DOHH2 (cell line): ENCODE data around the gene PADI1.

Experiments used
- H3F3A ChIP-seq: fragments of 200-600 bp; sonication (generic), shearing (Covaris generic); 2 replicates; pipeline ENCODE4 v1.6.0; 2016; ENCODE audit warnings: antibody characterized with exemption, mild to moderate bottlenecking; ENCODE audit not compliant: control insufficient read depth, insufficient read depth
- H3K27ac ChIP-seq: fragments of 200-600 bp; sonication (generic); 2 replicates; pipeline ENCODE4 v1.5.1; 2014; ENCODE audit warnings: low read depth, mild to moderate bottlenecking, low read length, moderate library complexity
- H3K27me3 ChIP-seq: fragments of 200-600 bp; sonication (generic); 2 replicates; pipeline ENCODE4 v1.6.1; 2014; ENCODE audit warnings: mild to moderate bottlenecking, low read length, mixed read lengths; ENCODE audit not compliant: control insufficient read depth
- H3K36me3 ChIP-seq: fragments of 200-600 bp; sonication (generic); 2 replicates; pipeline ENCODE4 v1.6.1; 2014; ENCODE audit warnings: mild to moderate bottlenecking, low read length, moderate library complexity, mixed read lengths; ENCODE audit not compliant: control insufficient read depth
- H3K4me1 ChIP-seq: fragments of 200-600 bp; sonication (generic); 2 replicates; pipeline ENCODE4 v1.6.1; 2014; ENCODE audit warnings: mild to moderate bottlenecking, low read length, mixed read lengths; ENCODE audit not compliant: control insufficient read depth
- H3K4me2 ChIP-seq: fragments of 200-600 bp; sonication (generic); 2 replicates; pipeline ENCODE4 v1.6.0; 2014; ENCODE audit warnings: mild to moderate bottlenecking, low read length, moderate library complexity
- H3K4me3 ChIP-seq: fragments of 200-600 bp; sonication (generic); 2 replicates; pipeline ENCODE4 v1.5.1; 2014; ENCODE audit warnings: mild to moderate bottlenecking, low read length, mixed read lengths
- H3K79me2 ChIP-seq: fragments of 200-600 bp; sonication (generic); 2 replicates; pipeline ENCODE4 v1.6.1; 2014; ENCODE audit warnings: mild to moderate bottlenecking, low read length, mixed read lengths; ENCODE audit not compliant: control insufficient read depth
- H3K9me2 ChIP-seq: fragments of 200-600 bp; sonication (generic); replicated peaks from 2 replicates; pipeline ENCODE4 v1.6.1; 2014; ENCODE audit warnings: mild to moderate bottlenecking, low read length, mixed read lengths; ENCODE audit not compliant: control insufficient read depth
- H3K9me3 ChIP-seq: fragments of 200-600 bp; sonication (generic); 2 replicates; pipeline ENCODE4 v1.6.1; 2014; ENCODE audit warnings: antibody characterized with exemption, low read length, mixed read lengths; ENCODE audit not compliant: control insufficient read depth, insufficient read depth
- H4K20me1 ChIP-seq: fragments of 200-600 bp; sonication (generic); 2 replicates; pipeline ENCODE4 v1.6.0; 2014; ENCODE audit warnings: low read depth, mild to moderate bottlenecking, antibody characterized with exemption, low read length, moderate library complexity; ENCODE audit not compliant: control insufficient read depth, insufficient read depth
- EZH2phosphoT487 ChIP-seq: fragments of 200-600 bp; sonication (generic); IDR thresholded peaks from 2 replicates; pipeline ENCODE4 v1.6.1; 2017; ENCODE audit warnings: borderline replicate concordance, mild to moderate bottlenecking, antibody characterized with exemption, low read length, moderate library complexity, mixed read lengths
- TF ChIP-seq, protein P1 (sequence below): fragments of 200-600 bp; sonication (generic); IDR thresholded peaks from one replicate; pipeline ENCODE4 v1.5.1; 2014; ENCODE audit warnings: antibody characterized with exemption, mild to moderate bottlenecking, low read depth, low read length; ENCODE audit not compliant: poor library complexity, severe bottlenecking

Gene PADI1

DNA sequence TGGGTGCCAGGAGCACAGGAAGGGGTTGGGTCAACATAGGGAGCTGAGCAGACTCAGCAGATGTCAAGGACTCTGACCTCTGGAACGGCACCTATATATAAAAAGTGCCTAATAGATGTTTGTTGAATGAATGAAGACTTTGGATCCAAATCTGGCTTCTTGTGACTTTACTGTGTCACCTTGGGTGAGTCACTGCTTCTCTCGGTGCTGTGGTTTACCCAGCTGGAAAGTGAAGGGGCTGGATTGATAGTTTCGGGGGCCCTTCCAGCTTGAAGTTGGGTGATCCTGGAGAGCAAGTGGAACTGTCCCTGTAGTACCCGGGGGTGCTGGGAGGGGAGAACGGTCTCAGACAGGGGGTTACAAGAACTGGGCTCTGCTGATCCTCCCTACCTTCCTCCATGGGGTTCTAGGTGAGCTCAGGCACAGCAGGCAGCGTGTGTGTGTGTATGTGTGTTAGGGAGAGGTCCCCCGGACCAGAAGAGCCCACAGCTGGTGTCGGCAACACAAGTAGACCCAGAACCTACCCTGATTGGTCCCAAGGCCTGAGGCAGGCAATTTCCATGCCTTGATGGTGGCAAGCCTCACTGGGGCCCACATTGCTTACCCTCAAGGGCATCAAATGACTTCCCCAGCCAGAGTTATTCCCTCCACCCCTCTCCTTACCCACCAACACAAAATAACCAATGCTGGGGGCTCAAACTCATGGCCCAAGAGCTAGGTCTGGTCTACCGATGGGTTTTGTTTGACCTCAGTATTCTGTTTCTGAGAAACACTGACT is 5.5 kb upstream of the PADI1 start:
- Histone ChIP-seq H3K27me3 (peaks cover 41% of the 10 kb centered on the region), H3K36me3 (no peaks in the 10 kb centered on the region), H3F3A (no peaks in the 10 kb centered on the region), H3K27ac (no peak overlapping the region), H3K9me3 (no peaks in the 10 kb centered on the region), H3K4me1 (no peaks in the 10 kb centered on the region), H3K4me3 (no peak overlapping the region), H3K4me2 (no peak overlapping the region), H3K79me2 (no peaks in the 10 kb centered on the region), H3K9me2 (no peaks in the 10 kb centered on the region), H4K20me1 (no peaks in the 10 kb centered on the region)
- TF ChIP-seq EZH2phosphoT487 = no peak
- TF ChIP-seq, protein P1, sequence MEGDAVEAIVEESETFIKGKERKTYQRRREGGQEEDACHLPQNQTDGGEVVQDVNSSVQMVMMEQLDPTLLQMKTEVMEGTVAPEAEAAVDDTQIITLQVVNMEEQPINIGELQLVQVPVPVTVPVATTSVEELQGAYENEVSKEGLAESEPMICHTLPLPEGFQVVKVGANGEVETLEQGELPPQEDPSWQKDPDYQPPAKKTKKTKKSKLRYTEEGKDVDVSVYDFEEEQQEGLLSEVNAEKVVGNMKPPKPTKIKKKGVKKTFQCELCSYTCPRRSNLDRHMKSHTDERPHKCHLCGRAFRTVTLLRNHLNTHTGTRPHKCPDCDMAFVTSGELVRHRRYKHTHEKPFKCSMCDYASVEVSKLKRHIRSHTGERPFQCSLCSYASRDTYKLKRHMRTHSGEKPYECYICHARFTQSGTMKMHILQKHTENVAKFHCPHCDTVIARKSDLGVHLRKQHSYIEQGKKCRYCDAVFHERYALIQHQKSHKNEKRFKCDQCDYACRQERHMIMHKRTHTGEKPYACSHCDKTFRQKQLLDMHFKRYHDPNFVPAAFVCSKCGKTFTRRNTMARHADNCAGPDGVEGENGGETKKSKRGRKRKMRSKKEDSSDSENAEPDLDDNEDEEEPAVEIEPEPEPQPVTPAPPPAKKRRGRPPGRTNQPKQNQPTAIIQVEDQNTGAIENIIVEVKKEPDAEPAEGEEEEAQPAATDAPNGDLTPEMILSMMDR = no peak

DNA sequence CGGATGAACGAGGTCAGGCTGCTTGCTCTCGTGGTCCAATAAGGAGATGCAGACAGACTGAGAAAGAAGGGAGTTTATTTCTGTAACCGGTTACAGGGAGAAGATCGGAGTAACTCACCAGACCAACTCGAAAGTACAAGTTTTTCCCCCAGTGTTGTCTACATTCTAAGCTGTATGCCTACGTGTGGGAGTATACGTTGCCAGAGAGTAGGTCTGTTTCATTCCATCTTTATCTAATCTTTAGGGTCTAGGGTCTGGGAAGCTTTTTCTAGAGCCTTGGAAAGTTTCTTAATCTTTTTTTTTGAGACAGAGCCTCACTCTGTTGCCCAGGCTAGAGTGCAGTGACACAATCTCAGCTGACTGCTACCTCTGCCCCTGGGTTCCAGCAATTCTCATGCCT is 4.7 kb upstream of the PADI1 start:
- H3K9me2 ChIP-seq = no peaks in the 10 kb centered on the region
- H3K36me3 ChIP-seq = no peaks in the 10 kb centered on the region
- peaks cover 46% of the 10 kb centered on the region for H3K27me3 ChIP-seq
- no peaks in the 10 kb centered on the region for H3K4me1 ChIP-seq
- no peak for TF ChIP-seq EZH2phosphoT487
- TF ChIP-seq, protein P1 = no peak
- no peaks in the 10 kb centered on the region for H3F3A ChIP-seq
- H3K4me2 ChIP-seq = no peak overlapping the region
- no peak overlapping the region for H3K4me3 ChIP-seq
- H4K20me1 ChIP-seq = no peaks in the 10 kb centered on the region
- no peaks in the 10 kb centered on the region for H3K9me3 ChIP-seq
- no peak overlapping the region for H3K27ac ChIP-seq
- H3K79me2 ChIP-seq = no peaks in the 10 kb centered on the region

DNA sequence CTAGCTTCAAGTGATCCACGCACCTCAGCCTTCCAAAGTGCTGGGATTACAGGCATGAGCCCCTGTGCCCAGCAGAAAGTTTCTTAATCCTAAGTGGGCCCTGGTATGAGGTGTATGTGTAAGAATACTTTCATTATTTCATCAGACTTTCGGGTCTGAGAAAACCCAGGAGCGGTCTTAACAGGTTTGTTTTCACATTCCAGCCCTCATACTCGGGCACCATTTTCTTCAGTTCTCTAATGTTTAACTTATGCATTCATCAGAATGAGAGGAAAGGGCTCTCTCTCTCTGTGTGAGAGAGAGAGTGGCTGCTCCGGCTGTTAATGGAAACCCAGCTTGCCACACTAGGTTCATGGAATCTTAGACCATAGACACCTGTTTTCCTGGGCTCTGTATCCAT is 4.2 kb upstream of the PADI1 start:
- Histone ChIP-seq H3K4me3 (no peak overlapping the region), H3K4me2 (no peak overlapping the region), H3K9me2 (no peaks in the 10 kb centered on the region), H3K9me3 (no peaks in the 10 kb centered on the region), H3K36me3 (no peaks in the 10 kb centered on the region), H3K27ac (no peak overlapping the region), H3F3A (no peaks in the 10 kb centered on the region), H3K27me3 (peaks cover 46% of the 10 kb centered on the region), H4K20me1 (no peaks in the 10 kb centered on the region), H3K79me2 (no peaks in the 10 kb centered on the region), H3K4me1 (no peaks in the 10 kb centered on the region)
- no peak for TF ChIP-seq EZH2phosphoT487
- TF ChIP-seq, protein P1 = no peak
